ENCODE measurements around the gene MRPS27.

Gene MRPS27

DNA sequence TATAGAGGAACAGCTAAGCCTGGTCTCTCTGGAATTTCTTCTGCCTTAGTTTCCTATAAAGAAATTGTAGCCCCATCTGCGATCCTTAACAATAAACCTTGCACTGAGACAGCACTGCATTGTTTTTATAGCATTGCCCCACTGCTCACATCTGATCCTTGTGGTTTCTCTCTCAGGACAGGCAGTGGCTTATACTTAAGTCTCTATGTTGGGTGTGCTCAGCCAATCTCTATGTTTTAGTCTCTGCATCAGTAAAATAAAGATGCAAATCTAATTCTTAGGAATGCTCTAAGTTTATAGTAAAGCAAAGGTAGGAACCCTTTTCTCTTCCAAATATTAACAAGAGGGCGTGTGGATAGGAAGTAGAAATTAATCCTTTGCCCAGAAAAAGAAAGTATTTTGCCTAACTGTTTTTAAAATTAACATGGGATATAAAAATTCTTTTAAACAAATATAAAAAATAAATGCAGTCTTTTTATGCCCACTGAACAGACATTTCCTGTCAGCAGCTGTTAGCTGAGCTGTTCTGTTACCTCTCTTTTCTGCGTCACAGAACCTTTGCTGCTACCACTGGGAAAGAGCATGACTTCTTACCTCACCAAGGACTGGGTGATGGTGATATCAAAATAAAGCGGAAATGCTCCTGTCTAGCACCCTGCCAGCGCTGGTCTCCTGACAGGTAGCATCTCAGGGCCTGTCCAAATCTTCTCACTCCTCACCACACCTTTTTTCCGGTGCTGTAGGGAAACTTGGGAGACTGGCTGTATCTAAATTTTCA is 29.5 kb downstream of the MRPS27 start:
- no peaks in the 10 kb centered on the region for H3K27me3 ChIP-seq (ENCODE audit: insufficient read depth, low read depth)
- peak overlapping the region; percentile 30; the same call in 1 of the 2 replicates for H3K4me2 ChIP-seq
- no peaks in the 10 kb centered on the region for H4K20me1 ChIP-seq (ENCODE audit: insufficient read depth)
- H3K27ac ChIP-seq: peak overlapping the region; percentile 24; the same call in 1 of the 2 replicates
- no peak overlapping the region for H3K9ac ChIP-seq
- H3K4me1 ChIP-seq (ENCODE audit: low read depth, poor library complexity, severe bottlenecking): peaks cover 64% of the 10 kb centered on the region
- peaks cover 8% of the 10 kb centered on the region; the same call in 1 of the 2 replicates for H3K79me2 ChIP-seq (ENCODE audit: insufficient read depth, low read depth)
- no peaks in the 10 kb centered on the region; the same call in 1 of the 2 replicates for H3K36me3 ChIP-seq (ENCODE audit: insufficient read depth)
- H3K4me3 ChIP-seq (IDR thresholded peaks at IDR 0.05; ENCODE audit: insufficient read depth, low read depth, low read length): no peak overlapping the region
- TF ChIP-seq, protein P1, sequence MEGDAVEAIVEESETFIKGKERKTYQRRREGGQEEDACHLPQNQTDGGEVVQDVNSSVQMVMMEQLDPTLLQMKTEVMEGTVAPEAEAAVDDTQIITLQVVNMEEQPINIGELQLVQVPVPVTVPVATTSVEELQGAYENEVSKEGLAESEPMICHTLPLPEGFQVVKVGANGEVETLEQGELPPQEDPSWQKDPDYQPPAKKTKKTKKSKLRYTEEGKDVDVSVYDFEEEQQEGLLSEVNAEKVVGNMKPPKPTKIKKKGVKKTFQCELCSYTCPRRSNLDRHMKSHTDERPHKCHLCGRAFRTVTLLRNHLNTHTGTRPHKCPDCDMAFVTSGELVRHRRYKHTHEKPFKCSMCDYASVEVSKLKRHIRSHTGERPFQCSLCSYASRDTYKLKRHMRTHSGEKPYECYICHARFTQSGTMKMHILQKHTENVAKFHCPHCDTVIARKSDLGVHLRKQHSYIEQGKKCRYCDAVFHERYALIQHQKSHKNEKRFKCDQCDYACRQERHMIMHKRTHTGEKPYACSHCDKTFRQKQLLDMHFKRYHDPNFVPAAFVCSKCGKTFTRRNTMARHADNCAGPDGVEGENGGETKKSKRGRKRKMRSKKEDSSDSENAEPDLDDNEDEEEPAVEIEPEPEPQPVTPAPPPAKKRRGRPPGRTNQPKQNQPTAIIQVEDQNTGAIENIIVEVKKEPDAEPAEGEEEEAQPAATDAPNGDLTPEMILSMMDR (conservative IDR thresholded peaks at IDR 0.05; ENCODE audit: low read depth, low read length): no peak
- H2AFZ ChIP-seq (ENCODE audit: low read depth): no peak overlapping the region

DNA sequence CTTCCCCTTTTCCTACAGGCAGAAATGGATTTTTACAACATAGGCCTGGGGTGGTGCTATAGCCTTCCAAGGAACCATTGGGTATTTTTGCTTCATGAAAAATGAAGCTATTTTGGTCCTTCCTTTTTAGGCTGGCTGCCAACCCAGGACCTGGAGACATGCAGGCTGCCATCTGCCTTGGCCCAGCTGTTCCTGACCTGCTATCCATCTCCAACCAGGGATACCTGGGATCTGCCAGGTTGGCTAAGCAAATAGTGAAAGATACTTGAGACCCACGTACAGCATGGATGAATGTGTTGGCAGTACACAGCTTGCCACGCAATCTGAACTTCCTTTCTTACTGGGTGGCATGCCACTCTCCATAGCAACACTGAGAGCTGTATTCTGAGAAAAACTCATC is 31.1 kb downstream of the MRPS27 start:
- no peak overlapping the region for H2AFZ ChIP-seq (ENCODE audit: low read depth)
- no peak overlapping the region for H3K4me2 ChIP-seq
- no peak overlapping the region for H3K9ac ChIP-seq
- TF ChIP-seq, protein P1 (conservative IDR thresholded peaks at IDR 0.05; ENCODE audit: low read depth, low read length): no peak
- H3K4me1 ChIP-seq (ENCODE audit: low read depth, poor library complexity, severe bottlenecking): peaks cover 48% of the 10 kb centered on the region
- no peaks in the 10 kb centered on the region; the same call in 1 of the 2 replicates for H3K36me3 ChIP-seq (ENCODE audit: insufficient read depth)
- H3K4me3 ChIP-seq (IDR thresholded peaks at IDR 0.05; ENCODE audit: insufficient read depth, low read depth, low read length): no peak overlapping the region
- H3K27me3 ChIP-seq (ENCODE audit: insufficient read depth, low read depth): no peaks in the 10 kb centered on the region
- H3K27ac ChIP-seq: no peak overlapping the region
- peaks cover 3% of the 10 kb centered on the region; the same call in 1 of the 2 replicates for H3K79me2 ChIP-seq (ENCODE audit: insufficient read depth, low read depth)
- H4K20me1 ChIP-seq (ENCODE audit: insufficient read depth): no peaks in the 10 kb centered on the region

DNA sequence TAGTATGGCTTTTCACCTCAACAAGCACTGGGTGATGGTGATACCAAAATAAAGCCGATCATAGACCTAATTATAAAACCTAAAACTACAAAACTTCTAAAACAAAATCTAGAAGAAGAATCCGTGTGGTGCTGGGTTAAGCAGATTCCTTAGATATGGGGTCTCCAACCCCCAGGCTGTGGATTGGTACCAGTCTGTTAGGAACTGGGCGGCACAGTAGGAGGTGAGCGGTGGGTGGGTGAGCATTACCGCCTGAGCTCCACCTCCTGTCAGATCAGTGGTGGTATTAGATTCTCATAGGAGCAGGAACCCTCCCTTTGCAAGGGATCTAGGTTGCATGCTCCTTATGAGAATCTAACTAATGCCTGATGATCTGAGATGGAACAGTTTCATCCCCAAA is 33.2 kb downstream of the MRPS27 start:
- Histone ChIP-seq H3K79me2 (ENCODE audit: insufficient read depth, low read depth) (no peaks in the 10 kb centered on the region), H3K4me1 (ENCODE audit: low read depth, poor library complexity, severe bottlenecking) (peaks cover 44% of the 10 kb centered on the region), H3K27ac (no peak overlapping the region), H3K27me3 (ENCODE audit: insufficient read depth, low read depth) (no peaks in the 10 kb centered on the region), H3K36me3 (ENCODE audit: insufficient read depth) (no peaks in the 10 kb centered on the region; the same call in 1 of the 2 replicates), H3K9ac (no peak overlapping the region), H3K4me3 (IDR thresholded peaks at IDR 0.05; ENCODE audit: insufficient read depth, low read depth, low read length) (no peak overlapping the region), H2AFZ (ENCODE audit: low read depth) (no peak overlapping the region), H4K20me1 (ENCODE audit: insufficient read depth) (no peaks in the 10 kb centered on the region), H3K4me2 (no peak overlapping the region)
- TF ChIP-seq, protein P1 (conservative IDR thresholded peaks at IDR 0.05; ENCODE audit: low read depth, low read length): no peak

DNA sequence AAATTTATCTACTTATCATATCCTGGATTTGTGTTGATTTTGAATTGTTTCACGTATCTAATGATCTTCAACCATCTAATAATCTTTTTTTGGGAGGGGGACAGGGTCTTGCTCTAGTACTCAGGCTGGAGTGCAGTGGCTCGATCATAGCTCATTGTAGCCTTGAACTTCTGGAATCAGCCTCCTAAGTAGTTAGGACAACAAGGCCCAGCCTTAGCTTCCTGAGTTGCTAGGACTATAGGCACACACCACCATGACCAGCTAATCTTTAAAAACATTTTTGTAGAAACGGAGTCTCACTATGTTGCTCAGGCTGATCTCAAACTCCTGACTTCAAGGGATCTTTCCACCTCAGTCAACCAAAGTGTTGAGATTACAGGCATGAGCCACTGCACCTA is 34.6 kb downstream of the MRPS27 start:
- no peaks in the 10 kb centered on the region for H4K20me1 ChIP-seq (ENCODE audit: insufficient read depth)
- peaks cover 32% of the 10 kb centered on the region for H3K4me1 ChIP-seq (ENCODE audit: low read depth, poor library complexity, severe bottlenecking)
- no peak overlapping the region for H3K4me3 ChIP-seq (IDR thresholded peaks at IDR 0.05; ENCODE audit: insufficient read depth, low read depth, low read length)
- H3K27me3 ChIP-seq (ENCODE audit: insufficient read depth, low read depth): no peaks in the 10 kb centered on the region
- TF ChIP-seq, protein P1 (conservative IDR thresholded peaks at IDR 0.05; ENCODE audit: low read depth, low read length): no peak
- no peak overlapping the region for H3K9ac ChIP-seq
- no peak overlapping the region for H3K27ac ChIP-seq
- no peak overlapping the region for H2AFZ ChIP-seq (ENCODE audit: low read depth)
- H3K4me2 ChIP-seq: no peak overlapping the region
- no peaks in the 10 kb centered on the region for H3K79me2 ChIP-seq (ENCODE audit: insufficient read depth, low read depth)
- H3K36me3 ChIP-seq (ENCODE audit: insufficient read depth): no peaks in the 10 kb centered on the region; the same call in 1 of the 2 replicates
